ENCODE data around the gene TPD52L2.
"Not testable (repeated sequence)": the region's sequence is repeated elsewhere in the genome, so short reads cannot be mapped to it uniquely, and the experiment has no call there.

TPD52L2 gene

GRCh38 chr20:63897978-63898561 is 33.0 kb downstream of the TPD52L2 start:
- no peak for DNase-seq

GRCh38 chr20:63898882-63899558 is 34.0 kb downstream of the TPD52L2 start:
- DNase-seq = no peak

- no peak for DNase-seq
These were observed 35.3 kb downstream of the TPD52L2 start for GRCh38 chr20:63900413-63900812.

- DNase-seq = no peak
These were observed 38.9 kb downstream of the TPD52L2 start for GRCh38 chr20:63903796-63904561.

GRCh38 chr20:63908008-63908682 is 43.1 kb downstream of the TPD52L2 start:
- no peak for DNase-seq

- no peak for DNase-seq
These were observed 46.1 kb downstream of the TPD52L2 start for GRCh38 chr20:63911176-63911575.

GRCh38 chr20:63913768-63914167 is 48.7 kb downstream of the TPD52L2 start:
- no peak for DNase-seq

- no peak for DNase-seq
These were observed 50.4 kb downstream of the TPD52L2 start for GRCh38 chr20:63915471-63915870.

- not testable (repeated sequence) for DNase-seq
These were observed 51.4 kb downstream of the TPD52L2 start for GRCh38 chr20:63916371-63916939.

- DNase-seq = no peak
These were observed 52.7 kb downstream of the TPD52L2 start for GRCh38 chr20:63917811-63918210.

GRCh38 chr20:63919130-63919529 is 54.1 kb downstream of the TPD52L2 start:
- DNase-seq = no peak

GRCh38 chr20:63920226-63920625 is 55.2 kb downstream of the TPD52L2 start:
- DNase-seq = no peak

GRCh38 chr20:63923651-63924050 is 58.6 kb downstream of the TPD52L2 start:
- no peak for DNase-seq

GRCh38 chr20:63924241-63924640 is 59.2 kb downstream of the TPD52L2 start:
- DNase-seq = no peak

- no peak for DNase-seq
These were observed 61.2 kb downstream of the TPD52L2 start for GRCh38 chr20:63926298-63926697.

- DNase-seq = no peak
These were observed 64.0 kb downstream of the TPD52L2 start for GRCh38 chr20:63929071-63929470.

- not testable (repeated sequence) for DNase-seq
These were observed 64.4 kb downstream of the TPD52L2 start for GRCh38 chr20:63929473-63929883.

GRCh38 chr20:63930971-63931553 is 66.0 kb downstream of the TPD52L2 start:
- DNase-seq = no peak

- no peak for DNase-seq
These were observed 66.7 kb downstream of the TPD52L2 start for GRCh38 chr20:63931735-63932134.

GRCh38 chr20:63932606-63933160 is 67.6 kb downstream of the TPD52L2 start:
- no peak for DNase-seq

- no peak for DNase-seq
These were observed 68.6 kb downstream of the TPD52L2 start for GRCh38 chr20:63933646-63934045.
